GM21529 (cell line): ENCODE data around the gene CHAMP1.

Experiments
- ATAC-seq: cut with Tn5 transposase; IDR thresholded peaks from one replicate; pipeline ENCODE4 v1.9.1; 2021; ENCODE audit not compliant: unreplicated experiment

The CHAMP1 gene, protein sequence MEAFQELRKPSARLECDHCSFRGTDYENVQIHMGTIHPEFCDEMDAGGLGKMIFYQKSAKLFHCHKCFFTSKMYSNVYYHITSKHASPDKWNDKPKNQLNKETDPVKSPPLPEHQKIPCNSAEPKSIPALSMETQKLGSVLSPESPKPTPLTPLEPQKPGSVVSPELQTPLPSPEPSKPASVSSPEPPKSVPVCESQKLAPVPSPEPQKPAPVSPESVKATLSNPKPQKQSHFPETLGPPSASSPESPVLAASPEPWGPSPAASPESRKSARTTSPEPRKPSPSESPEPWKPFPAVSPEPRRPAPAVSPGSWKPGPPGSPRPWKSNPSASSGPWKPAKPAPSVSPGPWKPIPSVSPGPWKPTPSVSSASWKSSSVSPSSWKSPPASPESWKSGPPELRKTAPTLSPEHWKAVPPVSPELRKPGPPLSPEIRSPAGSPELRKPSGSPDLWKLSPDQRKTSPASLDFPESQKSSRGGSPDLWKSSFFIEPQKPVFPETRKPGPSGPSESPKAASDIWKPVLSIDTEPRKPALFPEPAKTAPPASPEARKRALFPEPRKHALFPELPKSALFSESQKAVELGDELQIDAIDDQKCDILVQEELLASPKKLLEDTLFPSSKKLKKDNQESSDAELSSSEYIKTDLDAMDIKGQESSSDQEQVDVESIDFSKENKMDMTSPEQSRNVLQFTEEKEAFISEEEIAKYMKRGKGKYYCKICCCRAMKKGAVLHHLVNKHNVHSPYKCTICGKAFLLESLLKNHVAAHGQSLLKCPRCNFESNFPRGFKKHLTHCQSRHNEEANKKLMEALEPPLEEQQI

DNA sequence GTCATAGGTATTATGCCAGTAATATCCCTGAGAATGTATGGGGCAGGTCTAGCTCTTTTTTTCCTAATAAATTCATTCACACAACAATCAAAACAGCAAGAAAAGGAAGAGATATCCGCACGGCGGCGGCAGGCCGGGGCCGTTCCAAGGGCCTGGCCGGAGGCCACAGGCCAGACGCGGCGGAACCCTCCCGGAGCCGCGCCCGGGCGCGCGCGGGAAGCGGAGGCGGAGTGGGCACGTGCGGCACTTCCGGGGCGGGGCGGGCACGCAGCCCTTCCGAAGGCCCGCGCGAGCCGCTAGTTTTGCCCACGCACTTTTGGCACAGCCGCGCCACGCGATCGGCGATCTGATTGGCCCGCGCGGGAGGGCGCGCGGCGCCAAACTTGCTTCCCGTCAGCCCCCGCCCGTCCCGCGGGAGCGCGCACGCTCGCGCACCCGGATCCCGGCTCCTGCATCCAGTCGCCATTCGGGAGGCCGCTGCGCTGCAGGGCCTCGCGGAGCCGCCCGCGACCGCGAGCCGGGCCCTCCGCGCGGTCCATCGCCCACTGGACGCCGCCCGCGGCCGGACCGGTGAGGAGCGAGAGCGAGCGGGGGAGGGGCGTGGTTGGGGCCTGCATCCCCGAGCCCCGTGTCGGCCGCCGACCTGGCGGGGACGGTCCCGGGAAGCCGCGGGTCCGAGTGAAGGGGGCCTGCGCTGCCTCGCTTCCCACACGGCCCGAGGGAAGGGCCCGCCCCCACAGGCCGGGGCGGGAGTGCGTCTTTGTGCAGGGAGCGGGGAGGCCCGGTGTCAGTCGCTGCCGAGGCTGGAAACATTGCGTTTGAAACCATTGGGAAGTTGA lies at the start of gene CHAMP1:
TSS of gene CHAMP1 (plus strand) at position 430 of the 839 bp plus-strand sequence. CDS start 9,340 bp downstream, outside the sequence.
- peak; percentile 80 for ATAC-seq

- ATAC-seq, result no peak
These were observed 49.3 kb upstream of the CHAMP1 start for GRCh38 chr13:114264886-114265611.

DNA sequence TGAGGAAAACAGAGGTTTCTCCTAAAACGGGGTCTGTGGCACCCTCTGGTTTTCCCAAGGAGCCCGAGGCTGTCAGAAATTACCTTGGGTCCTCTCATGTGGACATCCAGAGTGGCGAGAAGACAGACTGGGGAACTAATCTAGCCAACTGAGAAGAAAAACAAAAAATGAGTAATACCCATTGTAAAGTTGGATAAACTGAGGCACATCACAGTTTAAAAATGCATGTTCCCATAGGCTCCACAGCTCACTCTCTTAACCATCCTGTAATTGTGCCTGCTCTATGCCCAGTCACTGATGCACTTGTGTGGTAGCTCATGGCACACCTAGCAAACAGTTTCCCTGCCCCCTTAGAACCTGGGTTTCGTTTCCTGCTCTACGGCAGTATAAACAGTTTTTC lies 48.1 kb upstream of the CHAMP1 start:
- ATAC-seq, result no peak

DNA sequence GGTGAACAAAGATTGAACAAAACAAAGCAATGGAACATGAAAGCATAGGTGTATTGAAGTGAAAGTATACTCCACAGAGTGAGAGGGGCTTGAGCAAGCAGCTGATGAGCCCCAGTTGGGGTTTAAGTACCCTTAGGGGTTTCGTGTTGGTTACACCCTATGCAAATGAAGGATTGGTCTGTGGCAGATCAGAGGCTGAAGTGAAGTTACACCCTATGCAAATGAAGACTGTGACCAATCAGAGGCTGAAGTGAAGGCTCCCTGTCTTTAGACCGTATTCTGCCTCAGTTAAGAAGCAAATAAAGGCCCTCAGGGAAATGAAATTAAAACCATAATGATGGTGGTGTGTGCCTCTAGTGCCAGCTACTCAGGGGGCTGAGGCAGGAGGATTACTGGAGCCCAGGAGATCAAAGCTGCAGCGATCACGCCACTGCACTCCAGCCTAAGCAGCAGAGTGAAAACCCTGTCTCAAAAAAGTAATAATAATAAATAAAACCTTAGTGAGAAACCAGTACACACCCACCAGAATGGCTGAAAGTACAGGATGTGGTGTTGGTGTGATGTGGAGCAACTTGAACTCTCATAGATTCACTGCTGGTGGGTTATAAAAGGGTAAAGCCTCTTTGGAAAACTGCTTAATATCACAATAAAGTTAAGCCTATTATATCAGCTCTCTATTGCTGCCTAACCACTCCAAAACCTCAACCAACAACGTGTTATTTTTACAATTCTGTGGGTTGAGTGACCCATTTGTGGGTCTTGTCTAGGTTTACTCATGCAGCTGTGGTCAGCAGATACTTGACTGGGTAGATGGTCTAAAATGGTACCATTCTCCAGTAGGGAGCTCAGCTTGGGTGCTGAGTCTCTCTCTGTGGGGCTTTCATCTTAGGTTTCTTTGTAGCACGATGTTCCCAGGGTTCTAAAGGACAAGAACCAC lies 45.7 kb upstream of the CHAMP1 start:
- ATAC-seq, result no peak

GRCh38 chr13:114269281-114269770 lies 45.0 kb upstream of the CHAMP1 start:
- ATAC-seq, result no peak

GRCh38 chr13:114272977-114273376 lies 41.3 kb upstream of the CHAMP1 start:
- no peak for ATAC-seq

DNA sequence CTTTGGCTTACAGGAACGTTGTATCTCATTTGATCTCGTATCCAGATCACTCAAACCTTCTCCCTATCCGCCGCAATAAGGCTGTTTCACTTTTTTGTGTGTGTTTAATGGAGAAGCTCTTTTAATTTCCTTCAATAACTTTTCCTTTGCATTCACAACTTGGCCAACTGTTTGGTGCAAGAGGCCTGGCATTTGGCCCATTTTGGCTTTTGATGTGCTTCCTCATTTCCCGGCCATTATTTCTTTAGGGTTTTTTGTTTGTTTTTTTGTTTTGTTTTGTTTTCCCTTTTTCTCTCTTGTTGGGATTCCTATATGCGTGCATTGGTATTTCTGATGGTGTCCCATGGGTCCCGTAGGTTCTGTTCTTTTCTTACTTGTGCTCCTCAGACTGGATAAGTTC lies 39.0 kb upstream of the CHAMP1 start:
- ATAC-seq, result no peak

- ATAC-seq, result no peak
These were observed 35.2 kb upstream of the CHAMP1 start for GRCh38 chr13:114279146-114279545.

DNA sequence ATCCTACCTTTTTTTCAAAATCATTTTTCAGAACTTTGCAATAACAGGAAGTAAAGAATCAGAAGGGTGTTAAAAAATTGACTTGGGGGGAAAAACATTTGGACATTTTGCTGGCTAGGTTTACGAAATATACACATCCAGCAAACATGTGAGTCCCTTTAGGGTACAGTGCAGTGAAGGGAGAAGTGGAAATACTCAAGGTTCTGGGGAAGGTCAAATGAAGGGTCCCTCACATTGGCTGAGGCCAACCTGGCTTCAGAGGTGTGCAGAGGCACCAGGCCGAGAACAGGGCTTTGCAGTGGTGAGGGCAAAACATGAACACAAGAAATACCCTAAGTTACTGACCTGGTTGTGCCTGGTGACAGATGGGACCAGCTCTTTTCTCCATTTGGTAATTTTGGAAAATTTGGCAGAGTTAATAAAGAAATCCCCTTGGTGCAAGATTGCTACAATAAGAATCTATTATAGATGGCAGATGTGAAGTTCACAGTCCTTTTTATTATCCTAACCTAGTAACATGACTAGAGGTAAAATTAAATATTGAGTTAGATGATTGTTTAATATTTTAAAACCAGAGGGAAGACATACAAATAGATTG lies 34.4 kb upstream of the CHAMP1 start:
- ATAC-seq, result no peak

DNA sequence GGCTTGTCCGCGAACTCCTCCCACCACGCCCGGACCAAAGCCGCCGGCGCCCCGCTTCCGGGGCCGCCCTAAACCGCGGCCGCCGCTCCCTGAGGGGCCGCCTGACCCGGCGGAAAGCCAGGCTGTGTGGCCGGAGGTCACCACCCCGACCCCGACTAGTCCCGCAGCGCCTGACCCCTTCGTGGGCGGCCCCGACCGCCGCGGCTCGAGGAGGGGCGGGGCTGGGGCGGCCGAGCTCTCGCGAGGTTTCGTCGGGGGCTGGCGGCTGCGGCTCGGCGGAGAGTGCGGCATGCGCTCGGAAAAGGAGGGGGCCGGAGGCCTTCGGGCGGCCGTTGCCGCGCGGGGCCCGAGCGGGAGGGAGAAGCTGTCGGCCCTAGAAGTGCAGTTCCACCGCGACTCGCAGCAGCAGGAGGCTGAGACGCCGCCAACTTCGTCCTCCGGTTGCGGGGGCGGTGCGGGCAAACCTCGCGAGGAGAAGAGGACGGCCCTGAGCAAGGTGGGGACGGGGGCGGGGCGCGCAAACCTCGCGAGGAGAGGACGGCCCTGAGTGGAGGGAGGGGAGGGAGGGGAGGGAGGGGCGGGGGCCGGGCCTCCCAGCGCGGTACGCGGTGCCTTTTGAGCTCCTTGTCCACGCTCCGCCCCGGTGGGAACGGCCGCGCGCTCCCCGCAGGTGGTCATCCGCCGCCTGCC lies 32.8 kb upstream of the CHAMP1 start, which contains the start of gene UPF3A:
TSS of gene UPF3A (plus strand) at position 251 of the 690 bp plus-strand sequence. CDS start at position 290, 39 bp downstream.
- ATAC-seq, result peak; percentile 65

DNA sequence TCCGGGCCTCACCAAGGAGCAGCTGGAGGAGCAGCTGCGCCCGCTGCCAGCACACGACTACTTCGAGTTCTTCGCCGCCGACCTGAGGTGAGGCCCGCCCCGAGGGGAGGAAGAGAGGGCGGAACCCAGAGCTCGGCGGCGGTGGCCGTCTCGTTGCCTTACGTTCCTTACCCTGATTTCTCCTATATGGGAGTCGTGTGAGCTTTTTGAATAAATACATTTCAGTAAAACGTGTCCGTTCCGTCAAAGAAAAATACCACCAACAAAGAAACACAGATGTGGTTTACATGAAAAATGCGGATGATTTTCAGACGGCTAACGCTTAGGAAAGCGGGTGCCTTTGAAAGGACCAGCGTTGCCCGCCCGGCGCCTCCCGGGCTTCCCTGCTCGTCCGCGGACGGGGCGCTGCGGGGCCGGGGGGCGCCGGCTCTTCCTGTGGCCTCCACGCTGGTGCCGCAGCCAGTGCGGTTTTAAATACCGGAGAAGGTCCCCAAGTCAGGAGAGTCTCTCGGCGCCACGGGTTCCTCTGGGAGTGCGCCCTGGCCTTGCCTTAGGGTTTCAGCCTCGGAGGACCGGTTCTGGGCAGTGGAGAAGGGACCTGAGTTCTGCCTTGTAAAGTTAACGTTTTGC lies 32.1 kb upstream of the CHAMP1 start:
- peak; percentile 58 for ATAC-seq

GRCh38 chr13:114283576-114283975 lies 30.7 kb upstream of the CHAMP1 start:
- no peak for ATAC-seq

GRCh38 chr13:114284680-114285079 lies 29.6 kb upstream of the CHAMP1 start:
- ATAC-seq, result no peak

DNA sequence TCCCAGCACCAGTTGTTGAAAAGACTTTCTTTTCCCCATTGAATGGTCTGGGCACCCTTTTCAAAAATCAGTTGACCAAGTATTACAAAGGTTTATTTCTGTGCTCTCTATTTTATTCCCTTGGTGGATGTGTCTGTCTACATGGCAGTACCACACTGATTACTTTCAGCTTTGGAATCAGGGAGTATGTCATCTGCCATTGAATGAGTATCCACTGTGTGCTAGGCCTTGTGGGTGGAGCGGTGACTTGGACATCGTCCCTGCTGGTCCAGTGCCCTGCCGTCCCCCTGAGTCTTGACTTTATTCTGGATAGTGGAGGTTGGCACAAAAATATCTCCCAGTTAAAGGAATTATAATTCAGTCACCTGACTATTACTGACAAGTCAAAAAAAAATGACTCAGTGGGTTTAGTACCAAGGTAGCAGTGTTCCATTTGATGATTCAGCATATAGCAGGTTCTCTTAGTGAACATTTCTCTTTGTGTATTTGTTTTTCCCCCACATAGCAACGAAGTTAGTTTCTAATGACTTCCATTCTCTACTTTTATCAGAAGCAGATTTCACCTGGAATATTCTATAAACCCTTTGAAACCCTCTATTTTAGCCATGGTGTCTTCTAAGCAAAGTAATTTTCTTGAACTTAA lies 29.0 kb upstream of the CHAMP1 start:
- ATAC-seq, result no peak

GRCh38 chr13:114286808-114287207 lies 27.5 kb upstream of the CHAMP1 start:
- no peak for ATAC-seq

DNA sequence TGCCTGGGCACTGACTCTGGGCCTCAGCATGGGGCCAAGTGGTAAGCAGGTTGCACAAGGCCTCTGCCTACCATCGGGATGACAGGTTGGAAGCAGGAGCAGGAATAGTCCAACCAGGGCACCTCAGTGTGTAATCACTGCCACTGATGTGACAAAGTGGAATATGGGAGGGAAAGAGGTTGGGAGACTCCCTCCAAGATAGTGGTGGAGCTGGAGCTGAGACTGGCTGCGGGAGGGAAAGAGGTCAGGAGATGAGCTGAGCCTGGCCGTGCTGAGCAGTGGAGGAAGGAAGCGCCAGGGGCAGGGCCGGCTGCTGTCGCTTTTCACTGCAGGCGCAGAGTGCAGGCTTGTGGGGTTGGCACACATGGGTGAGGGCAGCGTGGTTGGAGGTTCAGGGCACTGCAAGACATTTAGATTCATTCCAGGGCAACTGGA lies 26.1 kb upstream of the CHAMP1 start:
- no peak for ATAC-seq

- ATAC-seq, result no peak
These were observed 17.9 kb upstream of the CHAMP1 start for GRCh38 chr13:114296448-114296847.
